ENCODE measurements around the gene SYDE2.

GRCh38 chr1:85203573-85204171 is 2.9 kb upstream of the SYDE2 start:
- no peak for TF ChIP-seq POLR2A (IDR thresholded peaks at IDR 0.05)
- no peak for TF ChIP-seq CTCF (IDR thresholded peaks at IDR 0.05)

Measured in upper lobe of left lung (tissue), 4 donors.